HG02943 (cell line): ENCODE measurements around the gene CNN1.
"Not testable (repeated sequence)": the region's sequence is repeated elsewhere in the genome, so short reads cannot be mapped to it uniquely, and the experiment has no call there.

Experiments used
- ATAC-seq: cut with Tn5 transposase; IDR thresholded peaks from one replicate; pipeline ENCODE4 v1.9.1; 2021; ENCODE audit warnings: mild to moderate bottlenecking, low read depth, moderate library complexity; ENCODE audit not compliant: unreplicated experiment

CNN1 gene

GRCh38 chr19:11563532-11563931 lies 24.9 kb downstream of the CNN1 start:
- ATAC-seq = no peak

- ATAC-seq = not testable (repeated sequence)
Observed at GRCh38 chr19:11564082-11564807, 25.6 kb downstream of the CNN1 start.

- ATAC-seq = not testable (repeated sequence)
Observed at GRCh38 chr19:11565649-11565980, 27.0 kb downstream of the CNN1 start.

- ATAC-seq = no peak
Observed at GRCh38 chr19:11566164-11566563, 27.5 kb downstream of the CNN1 start.

GRCh38 chr19:11570039-11570462 lies 31.4 kb downstream of the CNN1 start:
- no peak for ATAC-seq

- not testable (repeated sequence) for ATAC-seq
Observed at GRCh38 chr19:11573354-11573753, 34.7 kb downstream of the CNN1 start.

- not testable (repeated sequence) for ATAC-seq
Observed at GRCh38 chr19:11573763-11574162, 35.1 kb downstream of the CNN1 start.

- no peak for ATAC-seq
Observed at GRCh38 chr19:11574689-11575088, 36.0 kb downstream of the CNN1 start.

GRCh38 chr19:11576227-11576626 lies 37.6 kb downstream of the CNN1 start:
- ATAC-seq = no peak

GRCh38 chr19:11577451-11578257 lies 39.0 kb downstream of the CNN1 start, which contains the start of gene ACP5:
Gene ACP5 (minus strand): TSS chr19:11577645. CDS start chr19:11577317, 328 bp downstream.
- no peak for ATAC-seq

GRCh38 chr19:11578258-11579142 lies 39.8 kb downstream of the CNN1 start:
- ATAC-seq = no peak

GRCh38 chr19:11580116-11580515 lies 41.5 kb downstream of the CNN1 start:
- no peak for ATAC-seq

GRCh38 chr19:11581740-11582139 lies 43.1 kb downstream of the CNN1 start:
- peak; percentile 56 for ATAC-seq

GRCh38 chr19:11586331-11586730 lies 47.7 kb downstream of the CNN1 start:
- no peak for ATAC-seq

- no peak for ATAC-seq
Observed at GRCh38 chr19:11587302-11587974, 48.8 kb downstream of the CNN1 start.

- ATAC-seq = no peak
Observed at GRCh38 chr19:11587975-11588631, 49.5 kb downstream of the CNN1 start.

- no peak for ATAC-seq
Observed at GRCh38 chr19:11594084-11594483, 55.4 kb downstream of the CNN1 start.

GRCh38 chr19:11596156-11596555 lies 57.5 kb downstream of the CNN1 start:
- ATAC-seq = no peak

GRCh38 chr19:11597202-11598102 lies 58.8 kb downstream of the CNN1 start, which contains the start of gene ZNF627:
Gene ZNF627 (plus strand): TSS chr19:11597483. CDS start chr19:11597628, 145 bp downstream.
- ATAC-seq = peak; percentile 96
